ENCODE results near the gene LKAAEAR1.

LKAAEAR1 gene

DNA sequence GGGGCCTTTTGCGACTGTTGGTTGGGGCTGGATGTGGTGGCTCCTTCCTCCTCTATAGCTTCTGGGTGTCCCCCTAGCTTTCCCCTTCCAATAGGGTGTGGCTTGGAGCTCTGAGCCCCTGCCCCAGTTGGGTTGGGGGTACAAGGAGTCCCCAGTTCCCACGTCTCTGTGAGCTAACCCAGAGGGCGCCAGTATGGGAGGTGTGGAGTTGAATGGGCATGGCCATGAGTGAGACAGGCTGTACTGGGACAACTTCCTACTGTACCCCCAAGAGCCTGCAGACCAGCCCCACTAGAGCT lies 47.0 kb downstream of the LKAAEAR1 start:
- peaks cover 19 to 27% of the 10 kb centered on the region in 2 donors for H3K36me3 ChIP-seq (ENCODE audit: control insufficient read depth in 2 of 2, insufficient read depth in 2 of 2, low read length in 2 of 2)
- H3K27me3 ChIP-seq (ENCODE audit: control insufficient read depth in 2 of 2, insufficient read depth in 2 of 2, low read length in 2 of 2), result peaks cover 27 to 62% of the 10 kb centered on the region in 2 donors
- H3K4me1 ChIP-seq (ENCODE audit: control insufficient read depth in 2 of 2, insufficient read depth in 2 of 2, low read length in 2 of 2), result peaks cover 10 to 13% of the 10 kb centered on the region in 2 donors
- H3K9me3 ChIP-seq (ENCODE audit: control insufficient read depth in 2 of 2, low read length in 2 of 2), result no peaks in the 10 kb centered on the region
- H3K9ac ChIP-seq (ENCODE audit: low read depth in 1 of 2, low read length in 2 of 2), result no peak overlapping the region
- H3K27ac ChIP-seq (ENCODE audit: low read depth in 2 of 2, low read length in 2 of 2), result no peak overlapping the region
- no peak overlapping the region for H3K4me3 ChIP-seq (ENCODE audit: low read length in 2 of 2)

- Histone ChIP-seq H3K36me3 (ENCODE audit: control insufficient read depth in 2 of 2, insufficient read depth in 2 of 2, low read length in 2 of 2) (peaks cover 24 to 32% of the 10 kb centered on the region in 2 donors), H3K9ac (ENCODE audit: low read depth in 1 of 2, low read length in 2 of 2) (no peak overlapping the region), H3K27ac (ENCODE audit: low read depth in 2 of 2, low read length in 2 of 2) (no peak overlapping the region), H3K4me1 (ENCODE audit: control insufficient read depth in 2 of 2, insufficient read depth in 2 of 2, low read length in 2 of 2) (peaks cover 10 to 13% of the 10 kb centered on the region in 2 donors), H3K4me3 (ENCODE audit: low read length in 2 of 2) (no peak overlapping the region), H3K9me3 (ENCODE audit: control insufficient read depth in 2 of 2, low read length in 2 of 2) (no peaks in the 10 kb centered on the region), H3K27me3 (ENCODE audit: control insufficient read depth in 2 of 2, insufficient read depth in 2 of 2, low read length in 2 of 2) (peaks cover 26 to 57% of the 10 kb centered on the region in 2 donors)
Measured at GRCh38 chr20:64036346-64037198, 47.6 kb downstream of the LKAAEAR1 start.

DNA sequence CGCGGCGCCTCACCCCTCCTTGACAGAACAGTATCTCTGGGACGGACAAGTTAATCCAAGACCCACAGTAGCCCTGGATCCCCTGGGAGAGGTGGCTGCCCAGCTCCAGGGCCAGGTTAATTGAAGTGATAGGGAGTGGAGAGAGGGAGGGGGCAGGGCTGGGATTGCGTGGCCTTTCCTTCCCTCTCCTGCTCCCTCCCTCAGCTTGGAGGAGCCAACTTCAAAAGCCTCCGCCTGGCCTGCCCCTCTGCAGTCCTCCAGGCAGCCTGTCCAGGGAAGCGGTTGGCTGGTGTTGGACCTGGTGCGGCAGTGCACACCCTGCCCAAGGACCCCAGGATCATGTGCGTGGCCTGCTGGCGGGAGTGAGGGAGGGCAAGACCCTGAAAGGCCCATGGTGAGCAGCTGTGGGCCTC lies 48.3 kb downstream of the LKAAEAR1 start, which contains the start of gene C20orf204:
TSS of gene C20orf204 (plus strand) at position 250 of the 413 bp plus-strand sequence. CDS start at position 392, 142 bp downstream.
- no peak within 1 kb of the TSS for H3K9ac ChIP-seq (ENCODE audit: low read depth in 1 of 2, low read length in 2 of 2)
- no peak within 1 kb of the TSS for H3K4me3 ChIP-seq (ENCODE audit: low read length in 2 of 2)
- H3K4me1 ChIP-seq (ENCODE audit: control insufficient read depth in 2 of 2, insufficient read depth in 2 of 2, low read length in 2 of 2), result peaks cover 10 to 14% of the 10 kb centered on the region in 2 donors
- no peak within 1 kb of the TSS for H3K27ac ChIP-seq (ENCODE audit: low read depth in 2 of 2, low read length in 2 of 2)
- no peaks in the 10 kb centered on the region for H3K9me3 ChIP-seq (ENCODE audit: control insufficient read depth in 2 of 2, low read length in 2 of 2)
- H3K36me3 ChIP-seq (ENCODE audit: control insufficient read depth in 2 of 2, insufficient read depth in 2 of 2, low read length in 2 of 2), result peaks cover 24 to 32% of the 10 kb centered on the region in 2 donors
- H3K27me3 ChIP-seq (ENCODE audit: control insufficient read depth in 2 of 2, insufficient read depth in 2 of 2, low read length in 2 of 2), result peaks cover 21 to 53% of the 10 kb centered on the region in 2 donors

DNA sequence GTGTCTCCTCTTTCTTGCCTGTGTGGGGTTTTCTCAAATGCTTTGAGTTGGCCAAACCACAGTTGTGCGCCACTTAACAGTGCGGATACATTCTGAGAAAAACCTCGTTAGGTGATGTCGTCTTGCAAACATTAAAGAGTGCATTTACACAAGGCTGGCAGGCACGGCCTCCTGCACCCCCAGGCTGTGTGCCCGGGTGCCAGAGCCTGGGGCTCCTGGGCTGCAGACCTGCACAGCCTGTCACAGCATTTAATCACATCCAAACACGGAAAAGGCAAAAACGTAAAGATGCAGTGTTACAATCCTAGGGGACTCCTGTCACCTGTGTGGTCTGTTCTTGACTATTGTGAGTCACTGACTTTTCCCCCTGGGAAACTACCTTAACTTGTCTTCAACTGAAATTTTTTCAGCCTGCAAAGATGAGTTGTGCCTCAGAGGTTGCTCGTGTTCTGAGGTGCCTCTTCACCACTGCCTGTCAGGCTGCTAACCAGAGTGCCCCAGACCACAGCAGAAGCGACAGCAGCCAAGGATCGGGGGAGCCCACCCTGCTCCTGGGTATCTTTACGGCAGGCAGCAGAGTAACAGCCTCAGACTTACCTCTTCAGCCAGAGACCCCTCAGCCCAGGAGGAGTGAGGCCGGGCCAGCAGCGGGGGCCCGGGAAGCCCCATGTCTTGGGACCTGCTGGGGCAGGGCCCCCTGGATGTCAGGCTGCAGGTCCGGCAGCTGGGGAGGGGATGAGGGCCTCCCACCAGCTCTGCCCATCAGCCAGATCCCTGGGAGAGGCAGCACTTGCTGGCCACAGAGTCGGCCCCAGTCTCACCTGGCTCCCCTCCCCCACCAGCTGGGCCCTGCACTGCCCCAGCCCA lies 48.9 kb downstream of the LKAAEAR1 start:
- Histone ChIP-seq H3K27ac (ENCODE audit: low read depth in 2 of 2, low read length in 2 of 2) (no peak overlapping the region), H3K27me3 (ENCODE audit: control insufficient read depth in 2 of 2, insufficient read depth in 2 of 2, low read length in 2 of 2) (peaks cover 15 to 46% of the 10 kb centered on the region in 2 donors), H3K4me1 (ENCODE audit: control insufficient read depth in 2 of 2, insufficient read depth in 2 of 2, low read length in 2 of 2) (peaks cover 10 to 15% of the 10 kb centered on the region in 2 donors), H3K36me3 (ENCODE audit: control insufficient read depth in 2 of 2, insufficient read depth in 2 of 2, low read length in 2 of 2) (peaks cover 24 to 32% of the 10 kb centered on the region in 2 donors), H3K9ac (ENCODE audit: low read depth in 1 of 2, low read length in 2 of 2) (no peak overlapping the region), H3K9me3 (ENCODE audit: control insufficient read depth in 2 of 2, low read length in 2 of 2) (no peaks in the 10 kb centered on the region), H3K4me3 (ENCODE audit: low read length in 2 of 2) (no peak overlapping the region)

GRCh38 chr20:64033981-64034493 lies 50.2 kb downstream of the LKAAEAR1 start:
- peaks cover 36 to 43% of the 10 kb centered on the region in 2 donors for H3K36me3 ChIP-seq (ENCODE audit: control insufficient read depth in 2 of 2, insufficient read depth in 2 of 2, low read length in 2 of 2)
- no peaks in the 10 kb centered on the region for H3K9me3 ChIP-seq (ENCODE audit: control insufficient read depth in 2 of 2, low read length in 2 of 2)
- H3K9ac ChIP-seq (ENCODE audit: low read depth in 1 of 2, low read length in 2 of 2), result no peak overlapping the region
- no peak overlapping the region for H3K27ac ChIP-seq (ENCODE audit: low read depth in 2 of 2, low read length in 2 of 2)
- H3K4me3 ChIP-seq (ENCODE audit: low read length in 2 of 2), result no peak overlapping the region
- H3K27me3 ChIP-seq (ENCODE audit: control insufficient read depth in 2 of 2, insufficient read depth in 2 of 2, low read length in 2 of 2), result peaks cover 8 to 37% of the 10 kb centered on the region in 2 donors
- H3K4me1 ChIP-seq (ENCODE audit: control insufficient read depth in 2 of 2, insufficient read depth in 2 of 2, low read length in 2 of 2), result peaks cover 12 to 18% of the 10 kb centered on the region in 2 donors

Measured in mucosa of rectum (tissue), 2 donors.